H9 (cell line): ENCODE measurements around the gene CHCHD3. TPM values are rescaled to one million over a fixed set of nuclear protein-coding genes. Genes with fewer than 3 reads are reported as not detected.

ENCODE experiments used
- DNase-seq: peaks from one replicate; pipeline ENCODE4 v3.0.0-alpha.2; 2017
- H2AFZ ChIP-seq: one replicate; pipeline ENCODE4 v1.6.1; 2013; ENCODE audit warnings: mild to moderate bottlenecking, low read length, control low read depth, moderate library complexity
- H2AK5ac ChIP-seq: 2 replicates; pipeline ENCODE4 v1.6.1; 2013; ENCODE audit warnings: low read length, control low read depth, mixed read lengths; ENCODE audit not compliant: insufficient read length
- H2BK120ac ChIP-seq: one replicate; pipeline ENCODE4 v1.6.1; 2013; ENCODE audit warnings: low read depth, mild to moderate bottlenecking, low read length, control low read depth, inconsistent platforms; ENCODE audit not compliant: poor library complexity, severe bottlenecking
- H2BK12ac ChIP-seq: 2 replicates; pipeline ENCODE4 v1.6.1; 2013; ENCODE audit warnings: low read length, control low read depth, mixed read lengths, low read depth; ENCODE audit not compliant: insufficient read length
- H2BK15ac ChIP-seq: 2 replicates; pipeline ENCODE4 v1.6.1; 2013; ENCODE audit warnings: low read depth, low read length, control low read depth
- H2BK20ac ChIP-seq: one replicate; pipeline ENCODE4 v1.6.1; 2013; ENCODE audit warnings: low read depth, mild to moderate bottlenecking, low read length, control low read depth, inconsistent platforms; ENCODE audit not compliant: poor library complexity, severe bottlenecking
- H2BK5ac ChIP-seq: 2 replicates; pipeline ENCODE4 v1.6.1; 2013; ENCODE audit warnings: low read length, control low read depth, mixed read lengths; ENCODE audit not compliant: insufficient read length
- H3K14ac ChIP-seq: 2 replicates; pipeline ENCODE4 v1.6.1; 2013; ENCODE audit warnings: low read length, control low read depth; ENCODE audit not compliant: insufficient read depth
- H3K18ac ChIP-seq: 2 replicates; pipeline ENCODE4 v1.6.1; 2013; ENCODE audit warnings: low read depth, mild to moderate bottlenecking, mixed read lengths, low read length, control low read depth; ENCODE audit not compliant: insufficient read length
- H3K23ac ChIP-seq: 2 replicates; pipeline ENCODE4 v1.6.1; 2013; ENCODE audit warnings: low read length, control low read depth, mixed read lengths, low read depth; ENCODE audit not compliant: insufficient read length
- H3K23me2 ChIP-seq: 2 replicates; pipeline ENCODE4 v1.6.1; 2013; ENCODE audit warnings: low read depth, mild to moderate bottlenecking, mixed read lengths, low read length, control low read depth; ENCODE audit not compliant: insufficient read length, poor library complexity, severe bottlenecking
- H3K27ac ChIP-seq: 2 replicates; pipeline ENCODE4 v1.5.1; 2013; ENCODE audit warnings: low read length, control low read depth, mixed read lengths, low read depth; ENCODE audit not compliant: insufficient read length
- H3K27me3 ChIP-seq: 2 replicates; pipeline ENCODE4 v1.6.1; 2013; ENCODE audit warnings: low read length, control low read depth, inconsistent platforms; ENCODE audit not compliant: insufficient read depth
- H3K4ac ChIP-seq: 2 replicates; pipeline ENCODE4 v1.6.1; 2013; ENCODE audit warnings: low read depth, mild to moderate bottlenecking, control low read depth, inconsistent platforms, low read length, moderate library complexity
- H3K4me1 ChIP-seq: 2 replicates; pipeline ENCODE4 v1.6.1; 2013; ENCODE audit warnings: low read length, control low read depth, inconsistent platforms; ENCODE audit not compliant: insufficient read depth
- H3K4me2 ChIP-seq: 2 replicates; pipeline ENCODE4 v1.6.1; 2013; ENCODE audit warnings: low read length, control low read depth, mixed read lengths; ENCODE audit not compliant: insufficient read length, insufficient read depth
- H3K56ac ChIP-seq: 2 replicates; pipeline ENCODE4 v1.6.1; 2013; ENCODE audit warnings: low read depth, mild to moderate bottlenecking, mixed read lengths, low read length, control low read depth; ENCODE audit not compliant: insufficient read length
- H3K79me1 ChIP-seq: 2 replicates; pipeline ENCODE4 v1.6.1; 2013; ENCODE audit warnings: low read depth, mild to moderate bottlenecking, moderate library complexity, low read length, control low read depth, inconsistent platforms; ENCODE audit not compliant: insufficient read depth, poor library complexity, severe bottlenecking
- H3K79me2 ChIP-seq: 2 replicates; pipeline ENCODE4 v1.6.1; 2013; ENCODE audit warnings: low read length, control low read depth, inconsistent platforms; ENCODE audit not compliant: insufficient read depth
- H3K9ac ChIP-seq: 2 replicates; pipeline ENCODE4 v1.6.1; 2013; ENCODE audit warnings: low read length, control low read depth, mixed read lengths; ENCODE audit not compliant: insufficient read length; ENCODE audit errors: extremely low read depth
- H3K9me3 ChIP-seq: one replicate; pipeline ENCODE4 v1.6.1; 2013; ENCODE audit warnings: low read depth, low read length, inconsistent platforms; ENCODE audit not compliant: control insufficient read depth
- H3T11ph ChIP-seq: one replicate; pipeline ENCODE4 v1.6.1; 2013; ENCODE audit warnings: mild to moderate bottlenecking, low read length, control low read depth, inconsistent platforms
- H4K20me1 ChIP-seq: one replicate; pipeline ENCODE4 v1.6.1; 2013; ENCODE audit not compliant: control insufficient read depth, insufficient read length, insufficient read depth
- H4K5ac ChIP-seq: 2 replicates; pipeline ENCODE4 v1.6.1; 2013; ENCODE audit warnings: low read depth, mild to moderate bottlenecking, mixed read lengths, low read length, control low read depth; ENCODE audit not compliant: insufficient read length
- H4K8ac ChIP-seq: replicated peaks from 2 replicates; pipeline ENCODE4 v1.6.1; 2013; ENCODE audit warnings: low read length, control low read depth, mixed read lengths, low read depth; ENCODE audit not compliant: insufficient read length
- H4K91ac ChIP-seq: 2 replicates; pipeline ENCODE4 v1.6.1; 2013; ENCODE audit warnings: low read depth, mild to moderate bottlenecking, moderate library complexity, mixed read lengths, low read length, control low read depth; ENCODE audit not compliant: insufficient read length
- H3K27ac Mint-ChIP-seq, 3 experiments: 2 replicates in 2 of 3; 3 replicates in 1 of 3; pipeline ENCODE4 v1.8.0; 2020 to 2021; ENCODE audit warnings: mixed read lengths in 3 of 3, mild to moderate bottlenecking in 1 of 3, moderate library complexity in 1 of 3
- H3K27me3 Mint-ChIP-seq: 2 replicates; pipeline ENCODE4 v1.8.0; 2021; ENCODE audit warnings: low read depth, mild to moderate bottlenecking, moderate library complexity, mixed read lengths
- H3K36me3 Mint-ChIP-seq, 3 experiments: 2 replicates in 2 of 3; 3 replicates in 1 of 3; pipeline ENCODE4 v1.8.0; 2020 to 2021; ENCODE audit warnings: low read depth in 3 of 3, mixed read lengths in 3 of 3; ENCODE audit not compliant: insufficient read depth in 1 of 3
- H3K4me1 Mint-ChIP-seq, 2 experiments: 2 replicates each; pipeline ENCODE4 v1.8.0; 2020; ENCODE audit warnings: mixed read lengths in 2 of 2
- H3K4me3 Mint-ChIP-seq, 2 experiments: 2 replicates in 1 of 2; 3 replicates in 1 of 2; pipeline ENCODE4 v1.8.0; 2020 to 2021; ENCODE audit warnings: mild to moderate bottlenecking in 2 of 2, mixed read lengths in 2 of 2, moderate library complexity in 1 of 2
- H3K9me3 Mint-ChIP-seq, 2 experiments: 2 replicates in 1 of 2; 3 replicates in 1 of 2; pipeline ENCODE4 v1.8.0; 2020; ENCODE audit warnings: mild to moderate bottlenecking in 2 of 2, mixed read lengths in 2 of 2, moderate library complexity in 1 of 2
- WGBS: extraction: QIAGEN DNeasy Blood & Tissue Kit; methylation state at CpG from one replicate; pipeline ENCODE4 v1.1.7; 2013; ENCODE audit warnings: missing lambda C conversion rate, low lambda C conversion rate, mixed read lengths; ENCODE audit not compliant: insufficient read length; ENCODE audit errors: extremely low coverage; 5-methylcytosine and 5-hydroxymethylcytosine counted together
- total RNA-seq: library from RNA; stranded (reverse); gene quantifications from 2 replicates; pipeline ENCODE4 v1.2.1, GENCODE V29; 2021
- TF ChIP-seq, protein P1 (sequence below): fragments of 200-600 bp; sonication (generic); conservative IDR thresholded peaks from 3 replicates; pipeline ENCODE4 v1.8.0; 2021; ENCODE audit warnings: antibody characterized with exemption, mild to moderate bottlenecking

CHCHD3 gene
- total RNA-seq, 1 experiment from 2014 or later: 104 TPM

DNA sequence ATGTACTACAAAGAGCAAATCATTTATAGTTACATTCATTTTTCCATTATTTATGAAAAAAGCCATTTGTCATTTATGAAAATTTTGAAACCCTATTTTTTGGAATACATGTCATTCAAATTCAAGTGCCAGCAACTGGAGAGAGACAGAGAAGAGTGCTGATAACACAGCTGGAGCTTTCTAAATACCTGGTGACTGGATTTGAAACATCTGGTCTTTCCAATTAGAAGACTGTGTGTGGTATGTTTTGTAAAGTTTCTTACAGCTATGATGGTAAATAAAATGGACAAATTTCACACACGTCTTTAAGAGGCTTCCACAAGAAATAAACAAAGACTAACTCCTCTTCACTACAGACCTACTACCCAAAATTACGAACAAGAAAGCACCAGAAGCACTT is 56.8 kb downstream of the CHCHD3 start:
- Histone ChIP-seq H3K79me2 (peaks cover 11% of the 10 kb centered on the region; the same call in 1 of the 2 replicates), H4K91ac (no peak overlapping the region), H3K4me1 (no peaks in the 10 kb centered on the region; the same call in 1 of the 2 replicates), H2BK5ac (no peak overlapping the region), H3K9me3 (no peaks in the 10 kb centered on the region), H2AFZ (no peak overlapping the region), H3K79me1 (no peaks in the 10 kb centered on the region), H3T11ph (no peak overlapping the region), H3K18ac (no peak overlapping the region), H4K20me1 (no peaks in the 10 kb centered on the region), H4K8ac (no peak overlapping the region), H3K23me2 (no peaks in the 10 kb centered on the region), H2BK20ac (no peak overlapping the region), H3K4me2 (no peak overlapping the region), H3K14ac (no peak overlapping the region), H3K27me3 (no peaks in the 10 kb centered on the region), H3K9ac (no peak overlapping the region), H3K23ac (no peak overlapping the region), H4K5ac (no peak overlapping the region), H2BK15ac (no peak overlapping the region), H2BK12ac (no peak overlapping the region), H3K56ac (no peak overlapping the region), H3K4ac (no peak overlapping the region), H2AK5ac (no peak overlapping the region), H3K27ac (no peak overlapping the region), H2BK120ac (no peak overlapping the region)
- H3K9me3 Mint-ChIP-seq: peaks cover 0 to 3% of the 10 kb centered on the region in 2 experiments; a peak in 2 of 5 replicates
- TF ChIP-seq, protein P1, sequence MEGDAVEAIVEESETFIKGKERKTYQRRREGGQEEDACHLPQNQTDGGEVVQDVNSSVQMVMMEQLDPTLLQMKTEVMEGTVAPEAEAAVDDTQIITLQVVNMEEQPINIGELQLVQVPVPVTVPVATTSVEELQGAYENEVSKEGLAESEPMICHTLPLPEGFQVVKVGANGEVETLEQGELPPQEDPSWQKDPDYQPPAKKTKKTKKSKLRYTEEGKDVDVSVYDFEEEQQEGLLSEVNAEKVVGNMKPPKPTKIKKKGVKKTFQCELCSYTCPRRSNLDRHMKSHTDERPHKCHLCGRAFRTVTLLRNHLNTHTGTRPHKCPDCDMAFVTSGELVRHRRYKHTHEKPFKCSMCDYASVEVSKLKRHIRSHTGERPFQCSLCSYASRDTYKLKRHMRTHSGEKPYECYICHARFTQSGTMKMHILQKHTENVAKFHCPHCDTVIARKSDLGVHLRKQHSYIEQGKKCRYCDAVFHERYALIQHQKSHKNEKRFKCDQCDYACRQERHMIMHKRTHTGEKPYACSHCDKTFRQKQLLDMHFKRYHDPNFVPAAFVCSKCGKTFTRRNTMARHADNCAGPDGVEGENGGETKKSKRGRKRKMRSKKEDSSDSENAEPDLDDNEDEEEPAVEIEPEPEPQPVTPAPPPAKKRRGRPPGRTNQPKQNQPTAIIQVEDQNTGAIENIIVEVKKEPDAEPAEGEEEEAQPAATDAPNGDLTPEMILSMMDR: no peak
- no peaks in the 10 kb centered on the region for H3K27me3 Mint-ChIP-seq
- H3K4me1 Mint-ChIP-seq: peaks cover 6 to 8% of the 10 kb centered on the region in 2 experiments
- no peak for DNase-seq
- peaks cover 3 to 4% (median 3%) of the 10 kb centered on the region in 3 experiments for H3K36me3 Mint-ChIP-seq
- H3K4me3 Mint-ChIP-seq: no peak overlapping the region
- peak overlapping the region; percentile 26 to 65 (median 63); a peak in 4 of 7 replicates for H3K27ac Mint-ChIP-seq
- no CpG with 5 or more reads among the region's 2 CpGs for WGBS
